ENCODE measurements around the gene TAS2R31.

The TAS2R31 gene

GRCh38 chr12:10994307-10994706 is 36.9 kb downstream of the TAS2R31 start:
- Histone ChIP-seq H3K36me3 (ENCODE audit: control insufficient read depth in 1 of 2, insufficient read depth in 2 of 2, low read depth in 1 of 2, low read length in 2 of 2) (peaks cover 8 to 21% of the 10 kb centered on the region in 2 experiments), H2AK5ac (ENCODE audit: low read length, severe bottlenecking) (no peak overlapping the region), H3K4me3 (ENCODE audit: insufficient read depth in 1 of 2, low read depth in 1 of 2, low read length in 2 of 2) (no peak overlapping the region), H2AFZ (ENCODE audit: low read depth, low read length) (no peak overlapping the region), H3K23ac (ENCODE audit: low read length in 2 of 2) (no peak overlapping the region), H2BK120ac (ENCODE audit: low read depth, low read length) (no peak overlapping the region), H2BK15ac (ENCODE audit: low read depth, poor library complexity, severe bottlenecking) (no peak overlapping the region), H4K91ac (ENCODE audit: low read length) (no peak overlapping the region), H3K14ac (ENCODE audit: low read length in 2 of 2) (no peak overlapping the region), H2BK12ac (ENCODE audit: low read length in 2 of 2) (no peak overlapping the region), H3K9ac (ENCODE audit: low read length) (no peak overlapping the region), H3K9me3 (ENCODE audit: control insufficient read depth, low read length) (peaks cover 21% of the 10 kb centered on the region), H3K4ac (ENCODE audit: low read depth in 1 of 2, low read length in 2 of 2) (no peak overlapping the region), H3K18ac (ENCODE audit: low read depth in 1 of 2, low read length in 2 of 2) (no peak overlapping the region), H3K4me2 (ENCODE audit: low read length, poor library complexity, severe bottlenecking) (no peak overlapping the region), H3K27ac (ENCODE audit: low read length, poor library complexity, severe bottlenecking) (no peak overlapping the region), H3K27me3 (ENCODE audit: control insufficient read depth in 1 of 2, insufficient read depth in 1 of 2, low read length in 2 of 2) (no peaks in the 10 kb centered on the region), H4K8ac (ENCODE audit: low read length) (no peak overlapping the region), H3K4me1 (ENCODE audit: control insufficient read depth, insufficient read depth, low read depth, low read length) (no peaks in the 10 kb centered on the region), H2BK5ac (ENCODE audit: low read depth, low read length, poor library complexity, severe bottlenecking) (no peak overlapping the region), H3K79me1 (replicated peaks; ENCODE audit: low read length, poor library complexity, severe bottlenecking) (peaks cover 18% of the 10 kb centered on the region)
- WGBS: 86% methylated on average over 3 of the region's 3 CpGs
- no peak for DNase-seq

GRCh38 chr12:10989107-10989506 is 42.1 kb downstream of the TAS2R31 start:
- no peak overlapping the region for H2BK120ac ChIP-seq (ENCODE audit: low read depth, low read length)
- no peaks in the 10 kb centered on the region for H3K4me1 ChIP-seq (ENCODE audit: control insufficient read depth, insufficient read depth, low read depth, low read length)
- DNase-seq: no peak
- H2AFZ ChIP-seq (ENCODE audit: low read depth, low read length): no peak overlapping the region
- H3K4ac ChIP-seq (ENCODE audit: low read depth in 1 of 2, low read length in 2 of 2): no peak overlapping the region
- no peak overlapping the region for H2AK5ac ChIP-seq (ENCODE audit: low read length, severe bottlenecking)
- H3K9ac ChIP-seq (ENCODE audit: low read length): no peak overlapping the region
- H3K18ac ChIP-seq (ENCODE audit: low read depth in 1 of 2, low read length in 2 of 2): no peak overlapping the region
- H3K14ac ChIP-seq (ENCODE audit: low read length in 2 of 2): no peak overlapping the region
- no peak overlapping the region for H4K8ac ChIP-seq (ENCODE audit: low read length)
- no peak overlapping the region for H4K91ac ChIP-seq (ENCODE audit: low read length)
- peaks cover 17% of the 10 kb centered on the region for H3K79me1 ChIP-seq (replicated peaks; ENCODE audit: low read length, poor library complexity, severe bottlenecking)
- H3K36me3 ChIP-seq (ENCODE audit: control insufficient read depth in 1 of 2, insufficient read depth in 2 of 2, low read depth in 1 of 2, low read length in 2 of 2): peaks cover 6 to 14% of the 10 kb centered on the region in 2 experiments
- H2BK5ac ChIP-seq (ENCODE audit: low read depth, low read length, poor library complexity, severe bottlenecking): no peak overlapping the region
- no peak overlapping the region for H3K27ac ChIP-seq (ENCODE audit: low read length, poor library complexity, severe bottlenecking)
- H2BK15ac ChIP-seq (ENCODE audit: low read depth, poor library complexity, severe bottlenecking): no peak overlapping the region
- H3K4me3 ChIP-seq (ENCODE audit: insufficient read depth in 1 of 2, low read depth in 1 of 2, low read length in 2 of 2): no peak overlapping the region
- H2BK12ac ChIP-seq (ENCODE audit: low read length in 2 of 2): no peak overlapping the region
- H3K23ac ChIP-seq (ENCODE audit: low read length in 2 of 2): no peak overlapping the region
- WGBS: 100% methylated on average over 1 of the region's 2 CpGs
- H3K27me3 ChIP-seq (ENCODE audit: control insufficient read depth in 1 of 2, insufficient read depth in 1 of 2, low read length in 2 of 2): no peaks in the 10 kb centered on the region
- H3K9me3 ChIP-seq (ENCODE audit: control insufficient read depth, low read length): peaks cover 21% of the 10 kb centered on the region
- H3K4me2 ChIP-seq (ENCODE audit: low read length, poor library complexity, severe bottlenecking): no peak overlapping the region

- Histone ChIP-seq H3K27ac (ENCODE audit: low read length, poor library complexity, severe bottlenecking) (no peak within 1 kb of the TSS), H3K79me1 (replicated peaks; ENCODE audit: low read length, poor library complexity, severe bottlenecking) (peaks cover 8% of the 10 kb centered on the region)
- no CpG with 5 or more reads among the region's 2 CpGs for WGBS
Measured at GRCh38 chr12:10986812-10987211, 44.4 kb downstream of the TAS2R31 start, which contains the start of gene TAS2R50. TSS of gene TAS2R50 (minus strand) at chr12:10986912. CDS start at chr12:10986860, 52 bp downstream.

GRCh38 chr12:10982244-10982643 is 49.0 kb downstream of the TAS2R31 start:
- Histone ChIP-seq H3K4ac (ENCODE audit: low read depth in 1 of 2, low read length in 2 of 2) (no peak overlapping the region), H2BK15ac (ENCODE audit: low read depth, poor library complexity, severe bottlenecking) (no peak overlapping the region), H3K27ac (ENCODE audit: low read length, poor library complexity, severe bottlenecking) (no peak overlapping the region), H2BK12ac (ENCODE audit: low read length in 2 of 2) (no peak overlapping the region), H4K91ac (ENCODE audit: low read length) (no peak overlapping the region), H3K36me3 (ENCODE audit: control insufficient read depth in 1 of 2, insufficient read depth in 2 of 2, low read depth in 1 of 2, low read length in 2 of 2) (no peaks in the 10 kb centered on the region), H3K23ac (ENCODE audit: low read length in 2 of 2) (no peak overlapping the region), H2BK120ac (ENCODE audit: low read depth, low read length) (no peak overlapping the region), H3K4me3 (ENCODE audit: insufficient read depth in 1 of 2, low read depth in 1 of 2, low read length in 2 of 2) (no peak overlapping the region), H2BK5ac (ENCODE audit: low read depth, low read length, poor library complexity, severe bottlenecking) (no peak overlapping the region), H3K9ac (ENCODE audit: low read length) (no peak overlapping the region), H3K27me3 (ENCODE audit: control insufficient read depth in 1 of 2, insufficient read depth in 1 of 2, low read length in 2 of 2) (no peaks in the 10 kb centered on the region), H3K18ac (ENCODE audit: low read depth in 1 of 2, low read length in 2 of 2) (no peak overlapping the region), H3K14ac (ENCODE audit: low read length in 2 of 2) (no peak overlapping the region), H2AFZ (ENCODE audit: low read depth, low read length) (no peak overlapping the region), H3K4me2 (ENCODE audit: low read length, poor library complexity, severe bottlenecking) (no peak overlapping the region), H3K4me1 (ENCODE audit: control insufficient read depth, insufficient read depth, low read depth, low read length) (no peaks in the 10 kb centered on the region), H3K79me1 (replicated peaks; ENCODE audit: low read length, poor library complexity, severe bottlenecking) (peaks cover 2% of the 10 kb centered on the region), H4K8ac (ENCODE audit: low read length) (no peak overlapping the region), H2AK5ac (ENCODE audit: low read length, severe bottlenecking) (no peak overlapping the region), H3K9me3 (ENCODE audit: control insufficient read depth, low read length) (no peaks in the 10 kb centered on the region)
- WGBS: 100% methylated on average over 5 of the region's 5 CpGs
- DNase-seq: no peak

More at GRCh38 chr12:10986812-10987211, 44.4 kb downstream of the TAS2R31 start, which contains the start of gene TAS2R50:
- Histone ChIP-seq H3K27me3 (ENCODE audit: control insufficient read depth in 1 of 2, insufficient read depth in 1 of 2, low read length in 2 of 2) (no peaks in the 10 kb centered on the region), H3K4me1 (ENCODE audit: control insufficient read depth, insufficient read depth, low read depth, low read length) (no peaks in the 10 kb centered on the region), H2BK120ac (ENCODE audit: low read depth, low read length) (no peak within 1 kb of the TSS), H2AK5ac (ENCODE audit: low read length, severe bottlenecking) (no peak within 1 kb of the TSS), H3K36me3 (ENCODE audit: control insufficient read depth in 1 of 2, insufficient read depth in 2 of 2, low read depth in 1 of 2, low read length in 2 of 2) (peaks cover 0 to 11% of the 10 kb centered on the region in 2 experiments), H3K4ac (ENCODE audit: low read depth in 1 of 2, low read length in 2 of 2) (no peak within 1 kb of the TSS), H2BK12ac (ENCODE audit: low read length in 2 of 2) (no peak within 1 kb of the TSS), H2BK5ac (ENCODE audit: low read depth, low read length, poor library complexity, severe bottlenecking) (no peak within 1 kb of the TSS), H3K9me3 (ENCODE audit: control insufficient read depth, low read length) (peaks cover 21% of the 10 kb centered on the region), H3K9ac (ENCODE audit: low read length) (no peak within 1 kb of the TSS), H4K8ac (ENCODE audit: low read length) (no peak within 1 kb of the TSS), H3K4me3 (ENCODE audit: insufficient read depth in 1 of 2, low read depth in 1 of 2, low read length in 2 of 2) (no peak within 1 kb of the TSS), H3K14ac (ENCODE audit: low read length in 2 of 2) (no peak within 1 kb of the TSS), H2BK15ac (ENCODE audit: low read depth, poor library complexity, severe bottlenecking) (no peak within 1 kb of the TSS), H4K91ac (ENCODE audit: low read length) (no peak within 1 kb of the TSS), H2AFZ (ENCODE audit: low read depth, low read length) (no peak within 1 kb of the TSS), H3K4me2 (ENCODE audit: low read length, poor library complexity, severe bottlenecking) (no peak within 1 kb of the TSS), H3K18ac (ENCODE audit: low read depth in 1 of 2, low read length in 2 of 2) (no peak within 1 kb of the TSS), H3K23ac (ENCODE audit: low read length in 2 of 2) (no peak within 1 kb of the TSS)
- DNase-seq: no peak

Data from mesenchymal stem cell (in vitro differentiated cells and primary cell).